NCI-H2196 treated with DMSO at 0.1 percent for 48 hours (cell line): ENCODE results near the gene LRRC46.

Source experiments
- DNase-seq: peaks from one replicate; lab custom pipeline; 2025; ENCODE audit not compliant: unreplicated experiment; lab: John Stamatoyannopoulos, UW

LRRC46 gene

GRCh38 chr17:47831003-47831933 lies at the start of gene LRRC46, which contains the start of gene MRPL10:
Gene LRRC46, plus strand, starts transcription at chr17:47831670. Its CDS starts 320 bp downstream, at chr17:47831990.
Gene MRPL10, minus strand, starts transcription at chr17:47831541. Its CDS starts 30 bp downstream, at chr17:47831511.
- peak; percentile 94 for DNase-seq

GRCh38 chr17:47785538-47786123 lies 45.8 kb upstream of the LRRC46 start:
- no peak for DNase-seq

- peak; percentile 7 for DNase-seq
These were observed 41.6 kb upstream of the LRRC46 start for GRCh38 chr17:47789611-47790561.

GRCh38 chr17:47791025-47791424 lies 40.4 kb upstream of the LRRC46 start:
- DNase-seq: no peak

- no peak for DNase-seq
These were observed 39.0 kb upstream of the LRRC46 start for GRCh38 chr17:47792457-47792856.

GRCh38 chr17:47792979-47793378 lies 38.5 kb upstream of the LRRC46 start:
- no peak for DNase-seq

GRCh38 chr17:47797797-47798196 lies 33.7 kb upstream of the LRRC46 start:
- DNase-seq: no peak

GRCh38 chr17:47800686-47801085 lies 30.8 kb upstream of the LRRC46 start:
- DNase-seq: no peak

- DNase-seq: no peak
These were observed 30.2 kb upstream of the LRRC46 start for GRCh38 chr17:47801176-47801765.

- DNase-seq: no peak
These were observed 29.6 kb upstream of the LRRC46 start for GRCh38 chr17:47801906-47802305.

GRCh38 chr17:47802341-47803022 lies 29.0 kb upstream of the LRRC46 start:
- peak; percentile 79 for DNase-seq

GRCh38 chr17:47803201-47803600 lies 28.3 kb upstream of the LRRC46 start:
- DNase-seq: no peak

- DNase-seq: no peak
These were observed 27.7 kb upstream of the LRRC46 start for GRCh38 chr17:47803751-47804150.

GRCh38 chr17:47804461-47804860 lies 27.0 kb upstream of the LRRC46 start:
- DNase-seq: no peak

- DNase-seq: no peak
These were observed 25.2 kb upstream of the LRRC46 start for GRCh38 chr17:47806026-47806912.

GRCh38 chr17:47806913-47807255 lies 24.6 kb upstream of the LRRC46 start:
- no peak for DNase-seq

GRCh38 chr17:47807421-47807820 lies 24.0 kb upstream of the LRRC46 start:
- DNase-seq: no peak

- DNase-seq: no peak
These were observed 23.2 kb upstream of the LRRC46 start for GRCh38 chr17:47808036-47808829.
